Measurements from ENCODE around the gene CDK5R1. TPM values are rescaled to one million over a fixed set of nuclear protein-coding genes. Genes with fewer than 3 reads are reported as not detected.

CDK5R1 gene
- total and polyA plus RNA-seq, 3 experiments from 2014 or later = 6.0 to 7.0 (median 6.8) TPM

DNA sequence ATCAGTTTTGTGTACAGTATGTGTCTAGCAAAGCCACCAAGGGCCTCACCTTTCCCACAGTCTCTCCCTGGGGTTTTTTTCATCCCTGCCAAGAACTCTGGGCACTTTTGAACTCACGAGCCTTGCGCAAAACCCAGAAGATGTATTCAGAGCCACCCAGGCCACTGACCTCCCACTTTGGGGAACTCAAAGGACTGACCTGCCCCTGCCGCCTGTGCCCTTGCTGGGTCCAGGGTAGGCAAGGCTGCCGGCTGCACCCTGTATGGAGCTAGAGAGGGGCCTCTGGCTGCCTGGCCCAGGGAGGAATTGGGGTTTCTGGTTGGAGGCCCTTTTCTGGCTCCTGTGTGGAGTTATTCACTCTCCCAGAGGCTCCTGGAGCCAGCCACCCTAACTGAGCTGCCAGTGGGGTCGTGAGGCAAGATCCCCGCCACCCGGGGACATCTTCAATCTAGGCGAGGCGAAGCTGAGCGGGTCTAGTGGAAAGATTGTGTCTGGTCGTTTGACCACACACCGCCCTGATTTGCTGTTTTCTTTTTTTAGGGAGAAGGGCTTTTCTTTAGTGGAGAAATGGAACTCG lies 1.9 kb downstream of the CDK5R1 start:
- ChIA-PET CTCF (interaction anchor here (0.6 to 6.7 kb wide), 6 partner anchors 8 to 45 kb away, joined by 3 to 44 read pairs (median 4); partner anchors contain the start of gene PSMD11), POLR2A (interaction anchor here (1.1 kb wide), 1 partner anchor 31 kb away, joined by 3 read pairs; no protein-coding TSS in a partner anchor)
- DNase-seq = no peak
- peaks cover 0 to 3% of the 10 kb centered on the region in 2 donors for H3K27me3 Mint-ChIP-seq
- peaks cover 56 to 66% (median 58%) of the 10 kb centered on the region in 3 donors for H3K4me1 Mint-ChIP-seq
- peak overlapping the region in 4 of 8 donors; percentile 68 to 87 (median 76) for H3K27ac Mint-ChIP-seq
- peaks cover 0 to 21% (median 0%) of the 10 kb centered on the region in 3 donors for H3K36me3 Mint-ChIP-seq
- peaks cover 65% of the 10 kb centered on the region for H3K4me1 ChIP-seq (ENCODE audit: insufficient read depth, low read length)
- no peak overlapping the region for H3K27ac ChIP-seq (ENCODE audit: low read depth, low read length)
- H3K4me3 ChIP-seq (ENCODE audit: low read length) = peak overlapping the region; percentile 79
- H3K27me3 ChIP-seq (ENCODE audit: insufficient read depth, low read length, poor library complexity, severe bottlenecking) = no peaks in the 10 kb centered on the region
- no peaks in the 10 kb centered on the region for H3K9me3 Mint-ChIP-seq
- no peaks in the 10 kb centered on the region for H3K36me3 ChIP-seq (ENCODE audit: insufficient read depth, low read length)
- peak overlapping the region; percentile 87 to 94 (median 92) for H3K4me3 Mint-ChIP-seq
- H3K9me3 ChIP-seq (ENCODE audit: low read length) = no peaks in the 10 kb centered on the region

- Mint-ChIP-seq H3K27me3 (no peaks in the 10 kb centered on the region), H3K36me3 (peaks cover 0 to 21% (median 0%) of the 10 kb centered on the region in 3 donors), H3K27ac (peak overlapping the region in 5 of 8 donors; percentile 24 to 86 (median 68)), H3K4me1 (peaks cover 55 to 72% (median 58%) of the 10 kb centered on the region in 3 donors), H3K9me3 (no peaks in the 10 kb centered on the region), H3K4me3 (peak overlapping the region; percentile 87 to 94 (median 92))
- CTCF ChIA-PET = interaction anchor here (0.7 to 6.7 kb wide), 4 partner anchors 26 to 45 kb away, joined by 3 to 44 read pairs (median 4); partner anchors contain the start of gene PSMD11
- Histone ChIP-seq H3K4me3 (ENCODE audit: low read length) (peak overlapping the region; percentile 79), H3K9me3 (ENCODE audit: low read length) (no peaks in the 10 kb centered on the region), H3K27ac (ENCODE audit: low read depth, low read length) (no peak overlapping the region), H3K4me1 (ENCODE audit: insufficient read depth, low read length) (peaks cover 73% of the 10 kb centered on the region), H3K27me3 (ENCODE audit: insufficient read depth, low read length, poor library complexity, severe bottlenecking) (no peaks in the 10 kb centered on the region), H3K36me3 (ENCODE audit: insufficient read depth, low read length) (no peaks in the 10 kb centered on the region)
- POLR2A ChIA-PET = interaction anchor here (1.1 kb wide), 1 partner anchor 30 kb away, joined by 3 read pairs; no protein-coding TSS in a partner anchor
- DNase-seq = no peak
Observed at GRCh38 chr17:32489320-32490100, 2.7 kb downstream of the CDK5R1 start.

DNA sequence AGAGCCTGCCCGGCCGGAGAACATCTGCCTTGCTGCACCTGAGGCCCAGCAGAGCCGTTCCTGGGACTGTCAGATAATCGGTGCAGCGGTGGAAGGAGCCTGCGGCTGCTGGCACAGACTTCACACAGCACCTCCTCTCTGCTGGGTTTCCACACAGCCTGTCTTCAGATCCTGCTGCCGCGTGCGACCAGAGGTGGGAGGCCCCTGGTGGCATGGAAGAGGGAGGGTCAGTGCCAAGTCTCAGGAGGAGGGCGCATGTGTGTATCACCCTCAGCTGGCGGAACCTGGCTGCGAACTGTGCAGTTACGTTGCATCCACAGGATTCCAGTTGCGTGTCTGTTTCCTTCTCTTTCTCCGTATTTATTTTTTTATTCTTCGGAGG lies 3.3 kb downstream of the CDK5R1 start:
- no peak for DNase-seq
- Histone ChIP-seq H3K4me3 (ENCODE audit: low read length) (peak overlapping the region; percentile 31), H3K4me1 (ENCODE audit: insufficient read depth, low read length) (peaks cover 75% of the 10 kb centered on the region), H3K36me3 (ENCODE audit: insufficient read depth, low read length) (no peaks in the 10 kb centered on the region), H3K9me3 (ENCODE audit: low read length) (no peaks in the 10 kb centered on the region), H3K27me3 (ENCODE audit: insufficient read depth, low read length, poor library complexity, severe bottlenecking) (no peaks in the 10 kb centered on the region), H3K27ac (ENCODE audit: low read depth, low read length) (no peak overlapping the region)
- H3K27ac Mint-ChIP-seq = peak overlapping the region in 3 of 8 donors; percentile 11 to 66 (median 12)
- H3K4me3 Mint-ChIP-seq = peak overlapping the region; percentile 32 to 94 (median 91)
- no peaks in the 10 kb centered on the region for H3K27me3 Mint-ChIP-seq
- H3K36me3 Mint-ChIP-seq = peaks cover 0 to 21% (median 0%) of the 10 kb centered on the region in 3 donors
- H3K4me1 Mint-ChIP-seq = peaks cover 55 to 75% (median 58%) of the 10 kb centered on the region in 3 donors
- H3K9me3 Mint-ChIP-seq = no peaks in the 10 kb centered on the region
- CTCF ChIA-PET = interaction anchor here (6.7 kb wide), 1 partner anchor 26 kb away, joined by 44 read pairs; no protein-coding TSS in a partner anchor
- POLR2A ChIA-PET = no interaction called here

DNA sequence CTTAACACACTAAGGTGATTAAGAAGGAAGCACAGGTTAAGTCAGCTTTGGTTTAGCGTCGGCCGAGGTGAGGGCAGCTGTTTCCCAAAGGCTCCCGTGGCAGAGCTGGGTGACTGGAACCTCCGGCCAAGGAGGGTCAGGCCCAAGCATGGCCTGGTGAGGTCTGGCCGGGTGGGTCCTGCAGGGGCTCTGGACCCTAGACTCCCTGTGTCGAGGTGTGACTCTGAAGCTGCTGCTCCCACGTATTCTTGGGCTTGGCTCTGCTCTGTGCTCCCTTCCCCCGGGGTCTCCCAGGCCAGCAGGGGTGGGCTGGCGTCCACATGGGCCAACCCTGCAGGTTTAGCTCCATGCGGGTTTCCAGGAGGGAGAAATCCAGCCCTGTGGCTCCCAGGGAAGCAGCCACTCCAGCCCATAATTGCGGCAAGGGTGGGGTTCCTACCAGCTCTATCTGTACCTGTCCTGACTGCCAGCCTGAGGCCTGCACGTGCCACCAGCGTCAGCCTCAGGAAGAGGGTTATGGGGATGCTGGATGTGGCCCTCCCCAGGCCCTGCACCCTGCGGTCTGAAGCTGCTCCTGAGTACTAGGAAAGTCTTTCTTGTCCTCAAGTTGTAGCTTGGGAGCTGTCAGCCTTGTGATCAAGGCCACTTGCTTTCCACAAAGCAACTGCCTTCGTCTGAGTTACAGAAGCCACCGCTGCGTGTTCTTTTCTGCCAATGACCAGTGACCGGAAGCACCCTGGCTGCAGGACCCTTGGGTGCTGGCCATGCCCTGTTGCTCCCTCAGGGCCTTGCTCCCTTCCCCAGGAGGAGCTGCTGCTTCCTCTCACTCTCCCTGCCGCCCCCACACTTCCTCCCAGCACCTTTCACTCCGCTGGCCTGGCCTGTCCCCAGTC lies 4.8 kb downstream of the CDK5R1 start:
- peak overlapping the region; percentile 26 for H3K4me3 ChIP-seq (ENCODE audit: low read length)
- H3K27ac ChIP-seq (ENCODE audit: low read depth, low read length) = no peak overlapping the region
- H3K36me3 Mint-ChIP-seq = peaks cover 0 to 21% (median 0%) of the 10 kb centered on the region in 3 donors
- no peaks in the 10 kb centered on the region for H3K9me3 Mint-ChIP-seq
- H3K4me3 Mint-ChIP-seq = peak overlapping the region; percentile 8 to 80 (median 63)
- DNase-seq = peak in 1 of 5 donors; percentile 22
- no peaks in the 10 kb centered on the region for H3K9me3 ChIP-seq (ENCODE audit: low read length)
- POLR2A ChIA-PET = no interaction called here
- no peaks in the 10 kb centered on the region for H3K27me3 Mint-ChIP-seq
- no peaks in the 10 kb centered on the region for H3K36me3 ChIP-seq (ENCODE audit: insufficient read depth, low read length)
- H3K4me1 Mint-ChIP-seq = peaks cover 55 to 71% (median 58%) of the 10 kb centered on the region in 3 donors
- H3K27ac Mint-ChIP-seq = peak overlapping the region; percentile 30 to 95 (median 86)
- H3K27me3 ChIP-seq (ENCODE audit: insufficient read depth, low read length, poor library complexity, severe bottlenecking) = no peaks in the 10 kb centered on the region
- CTCF ChIA-PET = interaction anchor here (1.4 to 1.6 kb wide), 4 partner anchors 9 to 47 kb away, joined by 3 to 5 read pairs (median 5); partner anchors contain the start of gene PSMD11
- H3K4me1 ChIP-seq (ENCODE audit: insufficient read depth, low read length) = peaks cover 70% of the 10 kb centered on the region

GRCh38 chr17:32492264-32492589 lies 5.4 kb downstream of the CDK5R1 start:
- Histone ChIP-seq H3K9me3 (ENCODE audit: low read length) (no peaks in the 10 kb centered on the region), H3K36me3 (ENCODE audit: insufficient read depth, low read length) (no peaks in the 10 kb centered on the region), H3K4me1 (ENCODE audit: insufficient read depth, low read length) (peaks cover 70% of the 10 kb centered on the region), H3K27ac (ENCODE audit: low read depth, low read length) (no peak overlapping the region), H3K27me3 (ENCODE audit: insufficient read depth, low read length, poor library complexity, severe bottlenecking) (no peaks in the 10 kb centered on the region), H3K4me3 (ENCODE audit: low read length) (peak overlapping the region; percentile 26)
- Mint-ChIP-seq H3K4me1 (peaks cover 55 to 71% (median 58%) of the 10 kb centered on the region in 3 donors), H3K4me3 (peak overlapping the region; percentile 38 to 80 (median 63)), H3K27me3 (no peaks in the 10 kb centered on the region), H3K36me3 (peaks cover 0 to 21% (median 0%) of the 10 kb centered on the region in 3 donors), H3K9me3 (no peaks in the 10 kb centered on the region), H3K27ac (peak overlapping the region; percentile 30 to 95 (median 86))
- POLR2A ChIA-PET = no interaction called here
- CTCF ChIA-PET = interaction anchor here (0.7 to 1.6 kb wide), 5 partner anchors 8 to 48 kb away, joined by 3 to 5 read pairs (median 5); partner anchors contain the start of gene PSMD11
- DNase-seq = no peak

DNA sequence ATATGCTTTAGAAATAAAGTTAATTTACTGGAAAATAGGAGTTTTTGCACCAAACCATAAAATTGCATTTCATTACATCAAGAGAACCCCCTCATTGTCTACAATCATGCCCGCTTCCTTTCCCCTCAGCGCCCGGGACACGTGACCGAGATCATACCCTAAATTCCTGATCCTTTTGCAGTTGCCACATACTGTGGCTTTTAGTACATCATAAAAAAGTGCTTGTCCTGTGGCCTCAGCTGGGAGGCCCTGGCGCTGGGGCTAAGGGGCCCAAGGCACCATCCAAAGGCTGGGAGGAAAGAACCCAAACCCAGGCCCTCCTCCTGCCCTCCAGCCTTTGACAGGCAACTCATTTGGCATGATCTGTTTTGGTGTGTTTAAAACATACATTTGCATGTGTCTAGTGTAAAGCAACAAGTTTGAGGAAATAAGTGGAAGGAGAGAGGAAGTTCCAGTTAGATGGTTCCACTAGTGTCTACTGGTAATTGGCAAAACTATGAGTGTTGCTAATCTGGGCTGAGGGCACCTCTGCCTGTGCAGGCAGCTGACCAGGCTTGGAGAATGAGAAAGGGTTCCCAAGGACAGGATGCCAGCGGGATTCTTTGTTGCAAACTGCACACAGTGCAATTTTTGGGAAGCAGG lies 6.0 kb downstream of the CDK5R1 start:
- POLR2A ChIA-PET = no interaction called here
- DNase-seq = no peak
- no peak overlapping the region for H3K4me3 ChIP-seq (ENCODE audit: low read length)
- H3K9me3 Mint-ChIP-seq = no peaks in the 10 kb centered on the region
- H3K9me3 ChIP-seq (ENCODE audit: low read length) = no peaks in the 10 kb centered on the region
- peaks cover 52 to 68% (median 55%) of the 10 kb centered on the region in 3 donors for H3K4me1 Mint-ChIP-seq
- peak overlapping the region in 6 of 8 donors; percentile 64 to 95 (median 81) for H3K27ac Mint-ChIP-seq
- CTCF ChIA-PET = interaction anchor here (0.7 to 1.6 kb wide), 3 partner anchors 9 to 48 kb away, joined by 3 to 5 read pairs (median 5); partner anchors contain the start of gene PSMD11
- no peaks in the 10 kb centered on the region for H3K36me3 ChIP-seq (ENCODE audit: insufficient read depth, low read length)
- no peak overlapping the region for H3K27ac ChIP-seq (ENCODE audit: low read depth, low read length)
- H3K27me3 Mint-ChIP-seq = no peaks in the 10 kb centered on the region
- H3K36me3 Mint-ChIP-seq = peaks cover 0 to 18% (median 0%) of the 10 kb centered on the region in 3 donors
- H3K4me1 ChIP-seq (ENCODE audit: insufficient read depth, low read length) = peaks cover 67% of the 10 kb centered on the region
- H3K4me3 Mint-ChIP-seq = peak overlapping the region in 6 of 7 donors; percentile 40 to 80 (median 47)
- no peaks in the 10 kb centered on the region for H3K27me3 ChIP-seq (ENCODE audit: insufficient read depth, low read length, poor library complexity, severe bottlenecking)

DNA sequence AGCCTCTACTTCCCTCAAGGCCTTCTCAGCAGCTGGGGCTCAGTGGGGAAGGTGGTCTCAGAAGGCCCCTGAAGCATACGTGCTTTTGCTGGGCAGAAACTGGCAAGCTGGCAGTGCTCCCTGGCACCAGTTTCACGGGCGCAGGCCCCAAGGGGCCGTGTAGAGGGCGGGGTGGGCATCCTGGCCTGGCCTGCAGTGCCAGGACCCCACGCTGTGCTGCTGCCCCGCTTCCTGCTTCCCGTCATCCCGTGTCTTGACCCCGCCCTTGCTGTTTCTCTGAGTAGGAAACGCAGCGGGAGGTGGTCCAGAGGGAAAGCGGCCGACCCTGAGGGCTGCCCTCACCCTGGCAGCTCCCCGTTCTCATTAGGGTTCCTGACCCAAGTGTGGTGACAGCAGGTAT lies 6.8 kb downstream of the CDK5R1 start:
- no peaks in the 10 kb centered on the region for H3K27me3 Mint-ChIP-seq

More for the DNA sequence above, 6.8 kb downstream of the CDK5R1 start:
- peaks cover 45 to 60% (median 47%) of the 10 kb centered on the region in 3 donors for H3K4me1 Mint-ChIP-seq
- Histone ChIP-seq H3K4me1 (ENCODE audit: insufficient read depth, low read length) (peaks cover 59% of the 10 kb centered on the region), H3K36me3 (ENCODE audit: insufficient read depth, low read length) (no peaks in the 10 kb centered on the region), H3K4me3 (ENCODE audit: low read length) (no peak overlapping the region), H3K27me3 (ENCODE audit: insufficient read depth, low read length, poor library complexity, severe bottlenecking) (no peaks in the 10 kb centered on the region), H3K9me3 (ENCODE audit: low read length) (no peaks in the 10 kb centered on the region), H3K27ac (ENCODE audit: low read depth, low read length) (no peak overlapping the region)
- no peaks in the 10 kb centered on the region for H3K9me3 Mint-ChIP-seq
- POLR2A ChIA-PET = no interaction called here
- peak overlapping the region in 1 of 7 donors; percentile 22 for H3K4me3 Mint-ChIP-seq
- H3K36me3 Mint-ChIP-seq = peaks cover 0 to 13% (median 0%) of the 10 kb centered on the region in 3 donors
- CTCF ChIA-PET = no interaction called here
- peak overlapping the region in 1 of 8 donors; percentile 86 for H3K27ac Mint-ChIP-seq
- no peak for DNase-seq

Measured in CD8-positive, alpha-beta memory T cell (primary cell).